NCI-H2171 treated with DMSO at 0.1 percent for 48 hours (cell line): Measurements from ENCODE around the gene FEM1C.

Experiments used
- DNase-seq: peaks from one replicate; lab custom pipeline; 2025; lab: John Stamatoyannopoulos, UW

FEM1C gene

GRCh38 chr5:115477581-115477980 lies 67.0 kb downstream of the FEM1C start:
- DNase-seq = no peak

DNA sequence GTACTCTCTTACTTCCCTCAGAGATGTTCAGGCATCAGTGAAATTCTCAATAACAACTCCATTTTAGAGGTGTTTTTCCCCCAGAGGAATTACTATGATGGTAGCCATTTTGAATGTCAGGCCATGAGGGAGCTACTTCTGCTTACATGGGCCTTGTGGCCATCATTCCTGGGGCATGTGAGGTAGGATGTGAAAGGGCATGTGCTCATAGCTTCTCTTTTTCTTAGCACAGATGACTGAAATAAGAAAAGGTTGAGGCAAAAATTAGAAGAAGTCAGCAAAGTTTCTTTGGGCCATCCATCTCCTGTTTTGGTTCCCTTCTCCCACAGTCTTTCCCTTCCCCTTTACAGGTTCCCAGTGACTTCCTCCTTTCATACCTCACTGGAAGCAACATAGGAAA lies 68.8 kb downstream of the FEM1C start:
- DNase-seq = no peak

GRCh38 chr5:115472271-115473025 lies 72.1 kb downstream of the FEM1C start:
- DNase-seq = no peak

DNA sequence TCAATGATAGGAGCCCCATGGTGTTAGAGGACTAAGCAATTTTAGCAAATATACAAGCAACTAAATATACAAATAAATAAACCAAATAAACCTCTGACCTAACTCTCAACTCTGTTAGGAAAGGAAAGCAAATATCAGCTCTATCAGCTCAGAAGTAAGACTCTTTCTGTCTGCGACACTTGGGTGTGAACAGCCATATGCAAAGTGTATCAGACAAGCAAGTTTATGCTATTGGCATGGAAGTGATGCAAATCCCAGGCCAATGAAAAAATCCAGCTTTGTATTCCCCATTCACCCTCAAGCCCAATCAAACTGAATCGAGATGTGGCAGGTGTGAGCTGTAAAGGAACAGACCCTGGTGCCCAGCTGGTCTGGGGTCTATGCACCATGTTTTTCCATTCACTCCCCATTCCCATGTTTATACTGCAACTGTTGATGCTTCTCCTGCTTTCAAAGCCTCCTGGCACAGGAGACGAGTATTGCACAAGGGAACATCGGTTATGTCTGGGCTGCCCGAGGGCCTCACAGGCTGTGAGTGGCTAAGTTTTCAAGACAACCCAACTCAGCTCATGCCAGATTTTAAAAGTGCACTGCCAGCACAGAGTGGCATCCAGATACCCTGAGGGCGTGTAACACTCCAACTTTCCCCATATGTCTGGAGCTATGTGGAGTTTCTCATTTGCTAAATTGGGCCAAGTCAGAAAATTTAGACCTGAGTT lies 73.1 kb downstream of the FEM1C start:
- DNase-seq = no peak

DNA sequence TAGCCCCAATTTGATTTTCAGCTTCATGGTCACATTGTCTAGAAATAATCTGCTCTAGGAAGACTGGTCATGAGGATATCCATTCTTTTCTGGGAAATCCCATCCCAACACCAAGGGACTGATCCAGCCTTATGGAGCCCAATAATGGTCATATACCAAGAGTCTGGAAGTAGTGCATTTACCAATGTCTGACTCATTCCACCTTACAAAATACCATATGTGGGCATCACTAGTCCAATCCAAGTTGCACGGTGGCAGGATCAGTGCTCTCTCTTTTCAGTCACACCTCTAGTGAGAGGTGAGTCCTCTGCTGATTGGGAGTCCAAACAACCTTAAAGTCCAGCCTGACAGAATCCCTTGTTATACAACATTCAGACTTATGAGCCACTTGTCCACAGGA lies 73.7 kb downstream of the FEM1C start:
- DNase-seq = no peak
